Measurements from ENCODE around the gene PROX1.

PROX1 gene

GRCh38 chr1:213951876-213952275, 35.9 kb upstream of the PROX1 start:
- no peak for TF ChIP-seq REST (IDR thresholded peaks at IDR 0.05; ENCODE audit: low read depth)
- TF ChIP-seq YY1 (IDR thresholded peaks at IDR 0.05; ENCODE audit: low read depth): no peak
- no peak for TF ChIP-seq TCF12 (IDR thresholded peaks at IDR 0.05; ENCODE audit: low read depth)
- no peak for TF ChIP-seq CREB1 (IDR thresholded peaks at IDR 0.05; ENCODE audit: low read depth)
- TF ChIP-seq ZBTB7A (IDR thresholded peaks at IDR 0.05; ENCODE audit: low read depth): no peak
- TF ChIP-seq RAD21 (IDR thresholded peaks at IDR 0.05; ENCODE audit: low read depth): no peak
- TF ChIP-seq NFIC (IDR thresholded peaks at IDR 0.05): no peak
- no peak for TF ChIP-seq EP300 (IDR thresholded peaks at IDR 0.05; ENCODE audit: borderline replicate concordance)
- TF ChIP-seq FOXM1 (IDR thresholded peaks at IDR 0.05; ENCODE audit: borderline replicate concordance, low read depth): no peak
- no peak for TF ChIP-seq CEBPB (IDR thresholded peaks at IDR 0.05)

- TF ChIP-seq ZBTB7A (IDR thresholded peaks at IDR 0.05; ENCODE audit: low read depth): no peak
- TF ChIP-seq FOXM1 (IDR thresholded peaks at IDR 0.05; ENCODE audit: borderline replicate concordance, low read depth): no peak
- TF ChIP-seq REST (IDR thresholded peaks at IDR 0.05; ENCODE audit: low read depth): no peak
These were observed 34.0 kb upstream of the PROX1 start for GRCh38 chr1:213953806-213954205.

GRCh38 chr1:213956295-213956770, 31.4 kb upstream of the PROX1 start:
- TF ChIP-seq EP300 (IDR thresholded peaks at IDR 0.05; ENCODE audit: borderline replicate concordance): no peak
- no peak for TF ChIP-seq NFIC (IDR thresholded peaks at IDR 0.05)
- TF ChIP-seq TAF1 (IDR thresholded peaks at IDR 0.05; ENCODE audit: low read depth): no peak
- no peak for TF ChIP-seq REST (IDR thresholded peaks at IDR 0.05; ENCODE audit: low read depth)
- TF ChIP-seq CEBPB (IDR thresholded peaks at IDR 0.05): no peak
- TF ChIP-seq USF1 (IDR thresholded peaks at IDR 0.05): no peak
- TF ChIP-seq CREB1 (IDR thresholded peaks at IDR 0.05; ENCODE audit: low read depth): no peak
- TF ChIP-seq ZBTB7A (IDR thresholded peaks at IDR 0.05; ENCODE audit: low read depth): no peak
- no peak for TF ChIP-seq MAX (IDR thresholded peaks at IDR 0.05)
- TF ChIP-seq EGR1 (IDR thresholded peaks at IDR 0.05): no peak
- no peak for TF ChIP-seq RAD21 (IDR thresholded peaks at IDR 0.05; ENCODE audit: low read depth)
- no peak for TF ChIP-seq TEAD4 (IDR thresholded peaks at IDR 0.05)

- TF ChIP-seq EGR1 (IDR thresholded peaks at IDR 0.05): no peak
- TF ChIP-seq USF1 (IDR thresholded peaks at IDR 0.05): no peak
- no peak for TF ChIP-seq TCF12 (IDR thresholded peaks at IDR 0.05; ENCODE audit: low read depth)
- TF ChIP-seq EP300 (IDR thresholded peaks at IDR 0.05; ENCODE audit: borderline replicate concordance): no peak
- TF ChIP-seq CREB1 (IDR thresholded peaks at IDR 0.05; ENCODE audit: low read depth): no peak
- TF ChIP-seq TAF1 (IDR thresholded peaks at IDR 0.05; ENCODE audit: low read depth): no peak
- no peak for TF ChIP-seq ZBTB7A (IDR thresholded peaks at IDR 0.05; ENCODE audit: low read depth)
- TF ChIP-seq RAD21 (IDR thresholded peaks at IDR 0.05; ENCODE audit: low read depth): no peak
- TF ChIP-seq MAX (IDR thresholded peaks at IDR 0.05): no peak
- no peak for TF ChIP-seq TEAD4 (IDR thresholded peaks at IDR 0.05)
- no peak for TF ChIP-seq NFIC (IDR thresholded peaks at IDR 0.05)
- TF ChIP-seq FOXM1 (IDR thresholded peaks at IDR 0.05; ENCODE audit: borderline replicate concordance, low read depth): no peak
- TF ChIP-seq YY1 (IDR thresholded peaks at IDR 0.05; ENCODE audit: low read depth): no peak
- TF ChIP-seq REST (IDR thresholded peaks at IDR 0.05; ENCODE audit: low read depth): no peak
- no peak for TF ChIP-seq CEBPB (IDR thresholded peaks at IDR 0.05)
These were observed 29.4 kb upstream of the PROX1 start for GRCh38 chr1:213958346-213958745.
